Testis (tissue), 2 donors: Measurements from ENCODE around the gene KIF26B.

Experiments used
- POLR2A ChIP-seq: fragments of 450-650 bp; IDR thresholded peaks from one replicate; pipeline ENCODE4 v1.6.1; 2017; ENCODE audit warnings: antibody characterized with exemption, mild to moderate bottlenecking, moderate library complexity
- TF ChIP-seq, protein P1 (sequence below), 3 experiments: fragments of 450-650 bp in 2 of 3; fragments of 200-600 bp in 1 of 3; sonication (generic) in 1 of 3; IDR thresholded peaks; one replicate each; pipeline ENCODE4 v1.5.1; 2016 to 2019; ENCODE audit warnings: antibody characterized with exemption in 3 of 3, mild to moderate bottlenecking in 2 of 3, moderate library complexity in 1 of 3

DNA sequence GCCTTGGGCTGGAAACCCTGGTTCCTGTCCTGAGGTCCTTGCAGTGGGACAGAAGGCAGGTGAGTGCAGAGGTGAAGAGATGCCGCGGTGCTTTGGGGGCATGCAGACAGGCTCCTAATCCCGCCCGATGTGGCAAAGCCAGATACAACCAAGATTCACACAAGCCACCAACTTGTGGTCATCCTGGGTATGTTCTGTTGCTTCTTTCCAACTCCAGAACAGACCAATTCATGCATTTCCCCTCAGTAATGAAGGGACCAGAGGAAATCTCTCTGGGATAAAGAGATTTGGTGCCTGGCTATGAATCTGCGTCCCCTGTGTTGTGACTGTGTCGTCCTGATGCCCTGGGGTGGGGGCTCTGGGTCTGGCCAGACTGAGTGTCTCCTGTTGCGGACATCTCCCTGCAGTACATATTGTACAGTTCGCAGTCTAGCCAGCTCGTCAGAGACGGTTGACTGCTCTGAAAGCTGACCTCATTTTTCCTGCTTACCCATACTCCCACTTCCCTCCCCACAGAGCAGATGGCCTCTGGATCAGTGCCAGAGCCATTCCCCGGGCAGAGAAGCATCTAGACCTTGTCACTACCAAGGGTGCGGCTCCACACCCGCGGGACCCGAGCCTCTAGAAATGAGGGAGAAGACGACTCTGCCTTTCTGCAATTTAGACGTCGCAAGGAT, 216.3 kb downstream of the KIF26B start:
- TF ChIP-seq, protein P1, sequence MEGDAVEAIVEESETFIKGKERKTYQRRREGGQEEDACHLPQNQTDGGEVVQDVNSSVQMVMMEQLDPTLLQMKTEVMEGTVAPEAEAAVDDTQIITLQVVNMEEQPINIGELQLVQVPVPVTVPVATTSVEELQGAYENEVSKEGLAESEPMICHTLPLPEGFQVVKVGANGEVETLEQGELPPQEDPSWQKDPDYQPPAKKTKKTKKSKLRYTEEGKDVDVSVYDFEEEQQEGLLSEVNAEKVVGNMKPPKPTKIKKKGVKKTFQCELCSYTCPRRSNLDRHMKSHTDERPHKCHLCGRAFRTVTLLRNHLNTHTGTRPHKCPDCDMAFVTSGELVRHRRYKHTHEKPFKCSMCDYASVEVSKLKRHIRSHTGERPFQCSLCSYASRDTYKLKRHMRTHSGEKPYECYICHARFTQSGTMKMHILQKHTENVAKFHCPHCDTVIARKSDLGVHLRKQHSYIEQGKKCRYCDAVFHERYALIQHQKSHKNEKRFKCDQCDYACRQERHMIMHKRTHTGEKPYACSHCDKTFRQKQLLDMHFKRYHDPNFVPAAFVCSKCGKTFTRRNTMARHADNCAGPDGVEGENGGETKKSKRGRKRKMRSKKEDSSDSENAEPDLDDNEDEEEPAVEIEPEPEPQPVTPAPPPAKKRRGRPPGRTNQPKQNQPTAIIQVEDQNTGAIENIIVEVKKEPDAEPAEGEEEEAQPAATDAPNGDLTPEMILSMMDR (IDR thresholded peaks at IDR 0.05) = no peak
- TF ChIP-seq POLR2A = no peak
